ENCODE data around the gene ATG7.
"Not testable (repeated sequence)": the region's sequence is repeated elsewhere in the genome, so short reads cannot be mapped to it uniquely, and the experiment has no call there.

Gene ATG7

GRCh38 chr3:11592445-11593298 is 320.5 kb downstream of the ATG7 start:
- TF ChIP-seq CTCF (IDR thresholded peaks at IDR 0.05; ENCODE audit: extremely low read depth, insufficient read depth, missing control alignments), result no peak
- in situ Hi-C loops (cut with MboI; ENCODE audit: low pct_unique_long_range_greater_than_20kb, low sequenced_read_pairs, unreplicated experiment), result no loop called here
- DNase-seq (ENCODE audit: low spot score), result no peak

- no peak for DNase-seq (ENCODE audit: low spot score)
- TF ChIP-seq CTCF (IDR thresholded peaks at IDR 0.05; ENCODE audit: extremely low read depth, insufficient read depth, missing control alignments), result no peak
- in situ Hi-C loops (cut with MboI; ENCODE audit: low pct_unique_long_range_greater_than_20kb, low sequenced_read_pairs, unreplicated experiment), result no loop called here
Measured at GRCh38 chr3:11593318-11594034, 321.3 kb downstream of the ATG7 start.

- in situ Hi-C loops (cut with MboI; ENCODE audit: low pct_unique_long_range_greater_than_20kb, low sequenced_read_pairs, unreplicated experiment); DNase-seq (ENCODE audit: low spot score): not testable (repeated sequence)
Measured at GRCh38 chr3:11595024-11595423, 322.8 kb downstream of the ATG7 start.

- in situ Hi-C loops (cut with MboI; ENCODE audit: low pct_unique_long_range_greater_than_20kb, low sequenced_read_pairs, unreplicated experiment), result no loop called here
- TF ChIP-seq CTCF (IDR thresholded peaks at IDR 0.05; ENCODE audit: extremely low read depth, insufficient read depth, missing control alignments), result no peak
- DNase-seq (ENCODE audit: low spot score), result no peak
Measured at GRCh38 chr3:11596387-11596786, 324.2 kb downstream of the ATG7 start.

GRCh38 chr3:11600501-11601282 is 328.5 kb downstream of the ATG7 start:
- in situ Hi-C loops (cut with MboI; ENCODE audit: low pct_unique_long_range_greater_than_20kb, low sequenced_read_pairs, unreplicated experiment), result no loop called here
- TF ChIP-seq CTCF (IDR thresholded peaks at IDR 0.05; ENCODE audit: extremely low read depth, insufficient read depth, missing control alignments), result no peak
- no peak for DNase-seq (ENCODE audit: low spot score)

- peak; percentile 82 for DNase-seq (ENCODE audit: low spot score)
- in situ Hi-C loops (cut with MboI; ENCODE audit: low pct_unique_long_range_greater_than_20kb, low sequenced_read_pairs, unreplicated experiment), result no loop called here
- TF ChIP-seq CTCF (IDR thresholded peaks at IDR 0.05; ENCODE audit: extremely low read depth, insufficient read depth, missing control alignments), result no peak
Measured at GRCh38 chr3:11601446-11602238, 329.4 kb downstream of the ATG7 start.
